ENCODE results near the gene TBC1D1. TPM values are rescaled to one million over a fixed set of nuclear protein-coding genes. Genes with fewer than 3 reads are reported as not detected.
A peak's percentile ranks its signal among the peaks of the same experiment; 100 is the strongest.

Gene TBC1D1
- total RNA-seq, 1 experiment from 2014 or later = 42.6 TPM

DNA sequence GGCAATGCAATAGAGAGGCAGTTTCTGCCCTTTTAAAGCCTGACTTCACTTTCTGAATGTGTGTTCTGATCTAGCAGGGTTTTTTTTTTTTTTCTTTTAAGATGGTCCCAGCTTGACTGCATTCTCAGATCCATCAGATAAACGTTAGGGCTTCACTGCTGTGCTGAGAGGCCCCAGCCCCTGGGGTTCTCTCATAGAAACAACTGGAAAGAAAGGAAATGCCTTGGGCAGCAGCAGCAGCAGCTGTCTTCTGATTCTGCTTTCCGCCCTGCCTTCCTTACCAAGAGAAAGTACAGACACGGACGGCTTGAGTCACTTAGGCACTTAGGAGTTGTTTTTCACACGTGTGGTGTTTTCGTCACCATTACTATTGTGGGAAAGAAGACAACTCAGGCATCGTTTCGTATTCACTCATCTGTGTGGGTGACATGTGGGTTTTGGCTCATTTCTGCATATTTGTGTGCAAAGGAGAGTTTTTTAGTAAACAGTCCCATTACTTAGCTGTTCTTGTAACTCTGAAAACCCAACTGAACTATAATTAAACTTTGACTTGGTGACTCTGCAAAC lies 241.3 kb downstream of the TBC1D1 start:
- POLR2A ChIA-PET (ENCODE audit: low non-redundant PET) = no interaction called here

DNA sequence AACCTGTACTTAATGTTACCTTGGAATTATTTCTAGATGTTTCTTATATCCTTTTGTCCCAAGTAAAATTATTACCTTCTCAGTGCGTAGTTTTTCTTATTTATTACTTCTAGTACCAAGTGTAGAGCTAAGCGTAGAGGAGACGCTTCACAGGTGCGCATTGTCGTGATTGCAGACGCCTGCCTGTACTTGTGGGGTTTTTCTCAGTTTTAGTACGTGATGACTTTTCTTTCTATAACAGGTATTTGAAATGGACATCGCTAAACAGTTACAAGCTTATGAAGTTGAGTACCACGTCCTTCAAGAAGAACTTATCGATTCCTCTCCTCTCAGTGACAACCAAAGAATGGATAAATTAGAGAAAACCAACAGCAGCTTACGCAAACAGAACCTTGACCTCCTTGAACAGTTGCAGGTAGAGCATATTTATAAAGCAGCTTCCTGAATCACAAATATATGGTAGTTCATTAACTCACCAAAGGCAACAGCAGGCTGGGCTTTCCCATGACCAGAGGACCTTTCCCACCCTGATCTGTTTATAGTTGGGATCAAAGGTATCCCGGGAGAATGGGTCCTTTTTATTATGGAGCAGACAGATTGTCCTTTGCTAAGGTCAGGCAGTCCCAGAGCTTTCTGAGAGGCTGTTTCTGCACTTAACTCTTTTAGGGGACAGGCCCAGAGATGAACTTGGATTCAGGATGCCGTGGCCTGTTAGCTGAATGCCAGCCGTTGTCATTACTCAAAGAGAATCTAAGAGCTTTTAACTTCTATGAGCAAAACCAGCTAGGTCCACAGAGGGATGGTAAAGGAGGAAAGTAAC lies 242.2 kb downstream of the TBC1D1 start:
- Histone ChIP-seq H3K36me3 (ENCODE audit: insufficient read depth, low read length, poor library complexity, severe bottlenecking) (no peaks in the 10 kb centered on the region), H3K4me1 (ENCODE audit: insufficient read depth, low read length, poor library complexity, severe bottlenecking) (no peaks in the 10 kb centered on the region), H3K27ac (ENCODE audit: low read depth, low read length, poor library complexity, severe bottlenecking) (no peak overlapping the region), H3K27me3 (replicated peaks; ENCODE audit: insufficient read depth, low read depth, low read length, poor library complexity) (no peaks in the 10 kb centered on the region), H3K9me3 (ENCODE audit: low read depth, low read length, poor library complexity, severe bottlenecking) (no peaks in the 10 kb centered on the region), H3K4me3 (ENCODE audit: low read depth, low read length, poor library complexity, severe bottlenecking) (no peak overlapping the region)
- no peak for DNase-seq (ENCODE audit: low spot score)
- intact Hi-C loops (cut with micrococcal nuclease; ENCODE audit: unreplicated experiment) = no loop called here
- ChIA-PET CTCF (no interaction called here), POLR2A (ENCODE audit: low non-redundant PET) (no interaction called here)
- no TSS peak for BruUV-seq (replicated peaks)
- no peak for TF ChIP-seq EZH2 (IDR thresholded peaks at IDR 0.05; ENCODE audit: borderline replicate concordance, low read depth, low read length, poor library complexity, severe bottlenecking)
- TF ChIP-seq, protein P1, sequence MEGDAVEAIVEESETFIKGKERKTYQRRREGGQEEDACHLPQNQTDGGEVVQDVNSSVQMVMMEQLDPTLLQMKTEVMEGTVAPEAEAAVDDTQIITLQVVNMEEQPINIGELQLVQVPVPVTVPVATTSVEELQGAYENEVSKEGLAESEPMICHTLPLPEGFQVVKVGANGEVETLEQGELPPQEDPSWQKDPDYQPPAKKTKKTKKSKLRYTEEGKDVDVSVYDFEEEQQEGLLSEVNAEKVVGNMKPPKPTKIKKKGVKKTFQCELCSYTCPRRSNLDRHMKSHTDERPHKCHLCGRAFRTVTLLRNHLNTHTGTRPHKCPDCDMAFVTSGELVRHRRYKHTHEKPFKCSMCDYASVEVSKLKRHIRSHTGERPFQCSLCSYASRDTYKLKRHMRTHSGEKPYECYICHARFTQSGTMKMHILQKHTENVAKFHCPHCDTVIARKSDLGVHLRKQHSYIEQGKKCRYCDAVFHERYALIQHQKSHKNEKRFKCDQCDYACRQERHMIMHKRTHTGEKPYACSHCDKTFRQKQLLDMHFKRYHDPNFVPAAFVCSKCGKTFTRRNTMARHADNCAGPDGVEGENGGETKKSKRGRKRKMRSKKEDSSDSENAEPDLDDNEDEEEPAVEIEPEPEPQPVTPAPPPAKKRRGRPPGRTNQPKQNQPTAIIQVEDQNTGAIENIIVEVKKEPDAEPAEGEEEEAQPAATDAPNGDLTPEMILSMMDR (conservative IDR thresholded peaks at IDR 0.05; ENCODE audit: low read depth, low read length) = no peak

More for the DNA sequence above, 241.3 kb downstream of the TBC1D1 start:
- intact Hi-C loops (cut with micrococcal nuclease; ENCODE audit: unreplicated experiment) = no loop called here
- DNase-seq (ENCODE audit: low spot score) = peak; percentile 36
- H3K27ac ChIP-seq (ENCODE audit: low read depth, low read length, poor library complexity, severe bottlenecking) = no peak overlapping the region
- H3K27me3 ChIP-seq (replicated peaks; ENCODE audit: insufficient read depth, low read depth, low read length, poor library complexity) = no peaks in the 10 kb centered on the region
- H3K4me1 ChIP-seq (ENCODE audit: insufficient read depth, low read length, poor library complexity, severe bottlenecking) = no peaks in the 10 kb centered on the region
- no peaks in the 10 kb centered on the region for H3K36me3 ChIP-seq (ENCODE audit: insufficient read depth, low read length, poor library complexity, severe bottlenecking)
- H3K9me3 ChIP-seq (ENCODE audit: low read depth, low read length, poor library complexity, severe bottlenecking) = no peaks in the 10 kb centered on the region
- CTCF ChIA-PET = no interaction called here
- H3K4me3 ChIP-seq (ENCODE audit: low read depth, low read length, poor library complexity, severe bottlenecking) = no peak overlapping the region
- no peak for TF ChIP-seq EZH2 (IDR thresholded peaks at IDR 0.05; ENCODE audit: borderline replicate concordance, low read depth, low read length, poor library complexity, severe bottlenecking)
- TF ChIP-seq, protein P1 (conservative IDR thresholded peaks at IDR 0.05; ENCODE audit: low read depth, low read length) = no peak
- no TSS peak for BruUV-seq (replicated peaks)

DNA sequence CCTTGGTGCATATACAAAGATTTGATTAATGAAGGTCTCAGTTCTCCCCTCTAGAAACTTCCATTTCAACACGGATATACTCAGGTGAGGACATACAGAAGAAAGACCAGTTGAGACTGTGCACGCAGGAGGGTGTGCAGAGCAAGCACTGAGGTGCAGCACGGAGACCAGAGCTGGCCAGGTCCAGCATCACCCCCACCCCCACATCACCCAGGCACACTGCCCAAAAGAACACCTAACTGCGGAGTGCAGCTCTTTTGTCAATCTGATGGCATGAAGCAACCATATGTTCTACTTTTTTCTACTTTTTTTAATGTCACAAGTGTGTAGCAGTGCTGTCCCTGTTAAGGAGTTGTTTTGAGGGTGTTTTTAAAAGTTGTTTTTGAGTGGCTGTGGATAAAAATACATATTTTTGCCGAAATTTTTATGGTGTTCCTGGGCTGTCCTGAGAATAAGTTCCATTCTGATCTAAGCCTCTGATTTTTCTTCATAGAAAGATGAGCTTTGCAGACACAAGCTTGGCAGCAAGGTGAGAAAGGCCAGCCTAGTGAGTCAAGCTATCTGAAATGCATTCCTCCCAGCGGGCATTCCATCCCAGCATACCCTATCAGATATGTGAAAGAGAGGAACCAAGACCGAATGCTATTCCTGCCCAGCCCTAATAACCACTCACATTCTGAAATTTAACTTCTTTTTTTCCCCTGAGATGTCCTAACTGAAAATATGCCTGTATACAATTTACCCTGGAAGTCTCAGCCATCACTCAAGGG lies 243.0 kb downstream of the TBC1D1 start:
- ChIA-PET CTCF (no interaction called here), POLR2A (ENCODE audit: low non-redundant PET) (no interaction called here)
- intact Hi-C loops (cut with micrococcal nuclease; ENCODE audit: unreplicated experiment) = no loop called here
- no peaks in the 10 kb centered on the region for H3K27me3 ChIP-seq (replicated peaks; ENCODE audit: insufficient read depth, low read depth, low read length, poor library complexity)
- no peak for DNase-seq (ENCODE audit: low spot score)
- no peak overlapping the region for H3K4me3 ChIP-seq (ENCODE audit: low read depth, low read length, poor library complexity, severe bottlenecking)
- no peaks in the 10 kb centered on the region for H3K4me1 ChIP-seq (ENCODE audit: insufficient read depth, low read length, poor library complexity, severe bottlenecking)
- H3K9me3 ChIP-seq (ENCODE audit: low read depth, low read length, poor library complexity, severe bottlenecking) = no peaks in the 10 kb centered on the region
- TF ChIP-seq, protein P1 (conservative IDR thresholded peaks at IDR 0.05; ENCODE audit: low read depth, low read length) = no peak
- TF ChIP-seq EZH2 (IDR thresholded peaks at IDR 0.05; ENCODE audit: borderline replicate concordance, low read depth, low read length, poor library complexity, severe bottlenecking) = no peak
- no TSS peak for BruUV-seq (replicated peaks)
- H3K36me3 ChIP-seq (ENCODE audit: insufficient read depth, low read length, poor library complexity, severe bottlenecking) = no peaks in the 10 kb centered on the region
- H3K27ac ChIP-seq (ENCODE audit: low read depth, low read length, poor library complexity, severe bottlenecking) = no peak overlapping the region
